Right lung (tissue), 10 donors: ENCODE results near the gene SLC25A21. TPM values are rescaled to one million over a fixed set of nuclear protein-coding genes. Genes with fewer than 3 reads are reported as not detected.
"Not testable (repeated sequence)": the region's sequence is repeated elsewhere in the genome, so short reads cannot be mapped to it uniquely, and the experiment has no call there.

ENCODE experiments used
- DNase-seq, 2 donors: peaks; one replicate each; pipeline ENCODE4 v3.0.0-alpha.2; 2013
- long read RNA-seq, 8 donors: transcript quantifications; one replicate each; lab custom pipeline, GENCODE V29; 2026
- polyA plus RNA-seq, 5 donors: library from polyadenylated mRNA; unstranded; fragments of 120-200 nt; gene quantifications; one replicate each; pipeline versions ENCODE4 v1.2.1 to v1.2.3, GENCODE V29; 2013; ENCODE audit warnings: inconsistent platforms in 1 of 5, low replicate concordance in 1 of 5; ENCODE audit not compliant: insufficient read length in 5 of 5, insufficient read depth in 1 of 5

SLC25A21 gene
- 1 to 10 TPM; 1.5 to 3.1 (median 2.7) TPM for polyA plus RNA-seq
- long read RNA-seq, donor 1, result 0 reads
- long read RNA-seq, donor 2, result 0 reads
- long read RNA-seq, donor 3, partial matches to known transcripts, result 5 of 5 reads
- long read RNA-seq, donor 3, other reads (novel, unspliced or antisense), result 0 of 5 reads
- long read RNA-seq, donor 4, result 0 reads
- long read RNA-seq, donor 5, result 0 reads
- long read RNA-seq, donor 6, result 0 reads
- long read RNA-seq, donor 7, partial matches to known transcripts, result 8 of 8 reads
- long read RNA-seq, donor 7, other reads (novel, unspliced or antisense), result 0 of 8 reads
- long read RNA-seq, donor 8, result 0 reads

DNA sequence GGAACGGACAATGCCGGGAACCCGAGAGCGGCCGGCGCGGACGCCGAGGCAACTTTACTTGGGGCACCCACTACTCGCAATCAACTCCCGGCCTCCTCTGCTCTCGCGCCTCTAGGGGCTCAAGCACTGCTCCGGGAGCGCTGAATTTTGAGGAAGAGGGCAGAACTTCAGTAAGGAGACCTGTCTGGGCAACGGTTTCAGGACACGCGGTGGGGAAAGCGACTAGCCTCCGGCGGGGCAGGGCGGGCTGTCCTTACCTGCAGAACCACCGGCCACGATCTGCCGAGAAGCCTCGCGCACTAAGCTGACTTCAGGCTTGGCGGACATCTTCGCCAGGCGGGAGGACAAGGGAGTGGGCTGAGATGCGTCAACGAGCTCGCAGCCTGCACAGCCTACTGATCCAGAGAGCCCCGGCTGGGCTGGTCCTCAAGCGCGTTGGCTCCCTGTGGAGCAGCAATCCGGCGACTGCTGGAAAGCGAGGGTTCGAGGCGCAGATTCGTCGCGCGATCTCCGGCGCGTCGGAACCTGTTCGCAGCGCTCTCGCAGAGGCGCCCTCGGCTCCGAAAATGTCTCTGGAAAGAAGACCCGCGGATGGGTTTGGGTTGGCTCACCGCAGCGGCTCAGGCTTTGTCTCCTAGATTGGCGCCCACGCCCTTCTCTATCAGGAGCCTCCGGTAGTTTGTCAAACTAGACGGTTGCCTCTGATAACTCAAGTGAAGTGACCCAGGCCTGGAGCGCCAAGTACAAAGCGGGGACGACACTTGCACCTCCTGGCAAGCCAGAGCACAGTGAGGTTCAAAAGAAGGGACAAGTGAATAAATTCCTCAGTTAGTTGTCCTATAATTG lies at the start of gene SLC25A21:
TSS of gene SLC25A21 (minus strand) at position 583 of the 846 bp plus-strand sequence.
- DNase-seq, result peak; percentile 83 to 84

DNA sequence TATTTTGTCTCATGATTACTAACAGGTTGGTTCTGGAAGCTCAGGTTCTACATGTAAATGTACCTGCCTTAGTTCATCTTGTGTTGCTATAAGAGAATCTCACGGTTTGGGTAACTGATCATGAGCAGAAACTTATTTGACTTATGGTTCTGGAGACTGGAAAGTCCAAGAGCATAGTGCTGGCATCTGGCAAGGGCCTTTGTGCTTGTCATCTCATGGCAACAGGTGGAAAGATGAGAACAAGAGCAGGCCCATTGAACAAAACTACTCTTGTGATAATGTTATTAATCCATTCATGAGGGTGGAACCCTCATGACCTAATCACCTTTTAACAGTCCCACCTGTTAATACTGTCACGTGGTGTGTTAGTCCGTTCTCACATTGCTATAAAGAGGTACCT lies 48.7 kb upstream of the SLC25A21 start:
- no peak for DNase-seq

DNA sequence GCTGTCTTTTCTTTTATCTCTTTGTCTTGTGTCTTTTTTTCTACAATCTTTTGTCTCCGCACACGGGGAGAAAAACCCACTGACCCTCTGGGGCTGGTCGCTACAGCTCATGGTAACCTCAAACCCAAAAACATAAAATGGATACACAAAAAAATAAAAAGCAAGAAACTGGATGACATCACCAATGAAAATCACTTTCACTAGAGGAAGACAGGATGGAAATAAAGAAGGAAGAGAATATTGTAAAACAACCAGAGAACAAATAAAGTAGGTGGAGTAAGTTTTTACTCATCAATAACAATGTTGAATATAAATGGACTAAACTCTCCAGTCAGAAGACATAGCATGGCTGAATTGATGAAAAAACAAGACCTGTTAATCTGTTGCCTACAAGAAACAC lies 42.9 kb upstream of the SLC25A21 start:
- no peak for DNase-seq

DNA sequence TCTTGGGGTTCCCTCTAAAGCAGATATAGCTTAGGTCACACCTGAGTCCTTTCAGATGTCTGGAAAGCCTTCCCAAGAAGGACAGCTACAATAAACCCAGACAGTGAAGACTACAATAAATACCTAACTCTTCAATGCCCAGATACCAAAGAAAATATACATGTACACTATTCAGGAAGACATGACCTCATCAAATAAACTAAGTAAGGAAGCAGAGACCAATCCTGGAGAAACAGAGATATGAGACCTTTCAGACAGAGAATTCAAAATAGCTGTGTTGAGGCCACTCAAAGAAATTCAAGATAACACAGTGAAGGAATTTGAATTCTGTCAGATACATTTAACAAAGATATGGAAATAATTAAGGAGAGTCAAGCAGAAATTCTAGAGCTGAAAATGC lies 40.6 kb upstream of the SLC25A21 start:
- DNase-seq, result no peak

DNA sequence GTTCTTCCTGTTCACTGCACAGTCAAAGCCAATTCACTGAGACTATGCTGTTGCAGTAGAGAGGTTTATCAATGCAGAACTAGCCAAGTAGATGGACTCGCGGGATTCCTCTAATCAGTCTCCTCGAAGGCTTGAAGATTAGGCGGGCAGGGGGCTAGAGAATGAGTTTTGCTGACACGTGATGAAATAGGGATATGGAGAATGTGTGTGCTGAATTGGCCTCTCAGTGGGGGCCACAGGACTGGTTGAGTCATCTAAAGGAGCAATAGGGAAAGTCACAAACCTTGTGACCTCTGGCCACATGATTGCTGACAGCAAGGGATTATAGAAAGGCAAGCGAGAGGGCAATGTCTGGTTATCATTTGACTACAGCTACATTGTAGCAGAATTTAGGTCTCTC lies 38.0 kb upstream of the SLC25A21 start:
- no peak for DNase-seq

DNA sequence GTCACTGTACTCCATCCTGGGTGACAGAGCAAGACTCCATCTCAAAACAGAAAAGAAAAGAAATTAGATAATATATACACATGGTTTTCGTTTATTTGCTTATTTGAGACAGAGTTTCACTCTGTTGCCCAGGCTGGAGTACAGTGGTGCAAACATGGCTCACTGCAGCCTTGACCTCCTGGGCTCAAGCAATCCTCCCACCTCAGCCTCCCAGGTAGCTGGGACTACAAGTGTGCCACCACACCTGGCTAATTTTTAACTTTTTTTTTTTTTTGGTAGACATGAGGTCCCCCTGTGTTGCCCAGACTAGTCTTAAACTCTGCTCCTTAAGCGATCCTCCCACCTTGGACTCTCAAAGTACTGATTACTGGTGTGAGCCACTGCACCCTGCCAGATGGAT lies 37.2 kb upstream of the SLC25A21 start:
- DNase-seq, result not testable (repeated sequence)

DNA sequence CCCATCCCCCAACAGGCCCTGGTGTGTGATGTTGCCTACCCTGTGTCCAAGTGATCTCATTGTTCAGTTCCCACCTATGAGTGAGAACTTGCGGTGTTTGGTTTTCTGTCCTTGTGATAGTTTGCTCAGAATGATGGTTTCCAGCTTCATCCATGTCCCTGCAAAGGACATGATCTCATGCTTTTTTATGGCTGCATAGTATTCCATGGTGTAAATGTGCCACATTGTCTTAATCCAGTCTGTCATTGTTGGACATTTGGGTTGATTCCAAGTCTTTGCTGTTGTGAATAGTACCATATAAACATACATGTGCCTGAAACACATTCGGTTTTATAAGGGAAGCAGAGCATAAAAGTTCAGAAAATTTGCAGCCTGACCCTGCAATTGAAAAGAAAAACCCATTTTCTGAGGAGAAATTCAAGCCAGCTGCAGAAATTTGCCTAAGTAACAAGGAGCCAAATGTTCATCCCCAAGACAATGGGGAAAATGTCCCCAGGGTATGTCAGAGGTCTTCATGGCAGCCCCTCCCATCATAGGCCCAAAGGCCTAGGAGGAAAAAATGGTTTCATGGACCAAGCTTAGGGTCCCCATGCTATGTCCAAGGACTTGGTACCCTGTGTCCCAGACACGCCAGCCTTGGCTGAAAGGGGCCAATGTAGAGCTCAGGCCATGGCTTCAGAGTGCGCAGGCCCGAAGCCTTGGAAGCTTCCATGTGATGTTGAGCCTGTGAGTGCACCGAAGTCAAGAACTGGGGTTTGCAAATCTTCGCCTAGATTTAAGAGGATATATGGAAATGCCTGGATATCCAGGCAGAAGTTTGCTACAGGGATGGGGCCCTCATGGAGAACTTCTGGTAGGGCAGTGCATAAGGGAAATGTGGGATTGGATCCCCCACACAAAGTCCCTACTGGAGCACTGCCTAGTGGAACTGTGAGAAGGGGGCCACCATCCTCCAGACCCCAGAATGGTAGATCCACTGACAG lies 33.5 kb upstream of the SLC25A21 start:
- not testable (repeated sequence) for DNase-seq

DNA sequence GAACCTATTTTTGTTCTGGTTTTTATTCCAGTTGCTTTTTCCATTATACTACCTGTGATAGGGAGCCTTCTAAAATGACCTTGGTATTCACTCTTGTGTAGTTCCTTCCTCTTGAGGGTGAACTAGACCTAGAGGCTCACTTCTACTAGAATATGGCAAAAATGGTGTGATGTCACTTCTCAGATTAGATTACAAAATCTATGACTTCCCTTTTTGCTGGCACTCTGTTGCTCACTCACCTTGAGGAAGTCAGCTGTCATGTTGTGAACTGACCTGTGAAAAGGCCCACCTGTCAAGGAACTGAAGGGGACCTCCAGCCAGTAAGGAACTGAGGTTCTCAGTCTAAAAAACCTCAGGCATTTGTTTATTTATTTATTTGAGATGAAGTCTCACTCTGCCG lies 31.0 kb upstream of the SLC25A21 start:
- DNase-seq, result no peak

DNA sequence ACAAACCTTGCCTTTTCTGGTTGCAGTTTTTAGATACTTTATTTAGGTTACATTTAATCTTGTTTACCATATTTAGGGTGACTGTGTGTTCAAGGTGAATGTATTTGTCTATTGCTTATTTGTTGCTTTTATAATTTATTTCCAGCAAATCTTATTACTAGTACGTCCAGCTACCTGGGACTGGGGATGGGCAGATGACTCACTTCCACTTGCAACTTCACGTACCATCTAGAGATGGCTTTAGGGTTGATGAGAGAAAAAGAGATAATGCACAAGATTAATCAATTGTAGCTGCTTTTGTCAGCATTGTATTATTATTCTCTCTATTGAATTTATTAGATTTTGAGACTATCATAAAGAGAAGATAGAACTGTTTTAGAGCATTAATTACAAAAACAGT lies 30.4 kb upstream of the SLC25A21 start:
- DNase-seq, result no peak

DNA sequence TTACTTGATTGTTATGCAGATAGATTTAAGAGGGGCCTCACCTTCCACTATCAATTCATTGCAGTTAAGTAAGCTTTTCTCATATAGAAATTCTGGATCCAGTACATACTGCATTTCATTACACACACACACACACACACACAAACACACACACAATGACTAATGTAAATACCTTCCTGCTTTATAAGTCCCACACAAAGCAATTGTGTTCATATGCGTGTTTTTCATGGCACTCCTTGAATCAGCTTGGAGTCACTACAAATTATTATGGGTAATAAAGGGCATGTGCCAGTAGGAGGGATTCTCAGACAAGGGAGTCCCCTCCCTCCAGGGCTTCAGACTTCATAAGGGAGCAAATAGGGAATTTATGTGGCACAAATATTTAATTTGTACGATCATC lies 29.9 kb upstream of the SLC25A21 start:
- DNase-seq, result no peak

DNA sequence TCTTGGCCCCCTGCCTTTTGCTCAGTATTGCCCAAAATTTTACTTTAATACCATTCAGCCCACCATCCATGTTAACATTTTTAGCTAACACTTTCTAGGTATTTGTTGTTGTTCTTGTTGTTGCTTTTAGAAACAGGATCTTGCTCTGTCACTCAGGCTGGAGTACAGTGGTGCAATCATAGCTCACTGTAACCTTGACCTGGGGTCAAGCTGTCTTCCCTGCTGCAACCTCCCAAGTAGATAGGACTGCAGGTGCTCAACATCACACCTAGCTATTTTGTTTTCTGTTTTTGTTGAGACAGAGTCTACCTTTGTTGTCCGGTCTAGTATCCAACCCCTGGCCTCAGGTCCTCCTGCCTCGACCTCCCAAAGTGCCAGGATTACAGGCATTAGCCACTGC lies 29.3 kb upstream of the SLC25A21 start:
- DNase-seq, result no peak

DNA sequence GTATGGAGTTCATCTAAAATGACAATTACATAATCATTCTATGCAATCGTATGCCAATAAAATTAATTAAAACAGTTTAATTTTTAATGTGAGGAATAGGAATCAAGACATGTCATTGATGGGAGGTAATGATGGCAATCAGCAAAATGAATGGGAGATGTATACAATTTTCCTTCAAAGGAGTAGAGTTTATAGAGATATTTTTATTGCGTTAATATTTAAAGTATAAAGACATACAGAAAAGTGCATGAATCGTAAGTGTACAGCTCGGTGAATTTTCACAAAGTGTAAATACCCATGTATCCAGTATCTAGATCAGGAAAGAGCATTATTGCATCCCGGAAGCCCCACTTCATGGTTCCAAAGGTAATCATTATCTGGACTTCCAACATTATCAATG lies 26.5 kb upstream of the SLC25A21 start:
- DNase-seq, result no peak

DNA sequence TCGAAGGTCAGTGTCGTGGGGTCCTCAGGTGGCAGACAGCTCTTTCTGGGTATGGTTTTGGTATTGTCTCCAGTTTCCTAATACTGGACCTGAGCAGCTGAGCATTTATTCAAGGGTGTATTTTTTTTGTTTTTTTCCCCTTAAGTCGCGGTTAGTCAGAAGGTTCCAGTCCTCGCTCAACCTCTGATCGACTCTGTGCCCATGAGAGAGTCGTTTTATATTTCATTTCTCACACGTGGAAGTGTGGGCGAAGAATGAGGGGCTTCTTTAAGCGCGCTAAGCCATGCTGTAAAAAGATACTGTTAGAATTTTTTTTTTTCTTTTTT lies 25.8 kb upstream of the SLC25A21 start:
- no peak for DNase-seq

DNA sequence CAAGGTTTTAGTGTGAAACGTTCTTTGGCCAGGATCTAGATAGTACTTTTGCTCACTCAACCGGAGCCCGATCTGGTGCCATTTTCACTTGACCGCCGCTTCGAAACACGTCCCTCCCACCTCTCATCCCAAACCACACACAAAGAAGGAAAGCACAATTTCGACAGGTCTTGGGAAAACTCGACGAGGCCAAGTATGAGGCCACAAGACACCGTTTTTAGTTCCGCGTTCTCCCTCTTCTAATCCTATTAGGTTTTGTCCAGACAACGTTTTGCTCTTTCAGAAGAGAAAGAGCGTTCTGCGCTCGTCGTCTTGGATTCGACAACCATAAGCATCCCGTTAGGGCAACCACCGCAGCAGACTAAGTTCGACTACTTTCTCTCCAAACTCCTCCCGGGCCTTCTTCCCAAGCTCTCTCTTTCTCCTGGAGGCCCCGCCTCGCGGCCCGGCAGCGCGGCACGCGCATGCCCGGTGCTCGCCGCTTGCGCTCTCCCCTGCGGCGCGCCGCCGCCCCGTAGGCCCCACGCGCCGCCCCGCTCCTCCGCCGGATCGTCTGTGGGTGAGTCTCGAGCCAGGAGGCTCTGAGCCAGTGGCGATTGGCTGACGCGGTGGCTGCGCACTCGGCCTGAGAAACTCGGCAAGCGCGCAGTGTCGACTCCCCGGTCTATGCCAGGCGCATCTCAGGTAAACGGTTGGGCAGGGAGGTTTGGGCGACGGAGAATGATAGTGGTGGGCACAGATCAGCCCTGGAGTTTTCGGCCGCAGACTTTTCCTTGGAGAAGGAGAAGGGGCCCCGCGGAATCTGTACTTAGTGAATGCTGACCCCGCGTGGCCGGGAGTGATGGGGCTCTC lies 25.2 kb upstream of the SLC25A21 start, which contains the start of gene MIPOL1:
TSS of gene MIPOL1 (plus strand) at position 517 of the 852 bp plus-strand sequence. CDS start 49,952 bp downstream, outside the sequence.
- DNase-seq, result peak; percentile 88 to 89

DNA sequence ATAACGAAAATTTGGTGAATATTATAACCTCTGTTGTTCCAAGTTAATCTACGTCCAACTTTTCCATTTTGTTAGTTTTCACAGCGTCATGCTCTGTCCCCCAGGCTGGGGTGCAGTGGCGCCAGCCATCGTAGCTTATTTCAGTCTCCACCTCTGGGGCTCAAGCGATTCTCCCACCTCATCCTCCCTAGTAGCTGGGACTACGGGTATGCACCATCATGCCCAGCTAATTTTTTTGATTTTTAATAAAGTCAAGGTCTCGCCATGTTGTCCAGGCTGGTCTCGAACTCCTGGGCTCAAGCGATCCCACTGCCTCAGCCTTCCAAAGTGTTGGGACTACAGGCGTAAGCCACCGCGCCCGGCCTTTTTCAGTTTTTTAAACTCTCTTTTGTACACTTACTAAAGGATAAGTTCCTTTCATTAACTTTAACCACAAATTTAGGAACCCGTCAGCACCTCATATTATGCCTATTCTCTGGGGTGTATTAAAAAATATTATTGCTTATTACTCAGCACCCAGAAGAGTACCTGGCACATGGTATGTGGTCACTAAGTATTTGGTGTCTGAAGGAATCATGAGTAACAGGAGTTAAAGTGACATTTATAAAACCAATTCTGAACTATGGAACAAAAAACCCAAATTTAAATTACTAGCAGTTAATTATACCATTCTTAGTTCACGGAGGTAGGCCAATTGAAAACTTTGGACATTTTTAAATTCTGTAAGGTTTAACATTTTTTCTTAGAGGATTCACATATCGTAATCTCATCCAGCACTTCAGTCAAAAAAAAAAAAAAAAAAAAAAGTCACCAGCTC lies 24.4 kb upstream of the SLC25A21 start:
- no peak for DNase-seq

DNA sequence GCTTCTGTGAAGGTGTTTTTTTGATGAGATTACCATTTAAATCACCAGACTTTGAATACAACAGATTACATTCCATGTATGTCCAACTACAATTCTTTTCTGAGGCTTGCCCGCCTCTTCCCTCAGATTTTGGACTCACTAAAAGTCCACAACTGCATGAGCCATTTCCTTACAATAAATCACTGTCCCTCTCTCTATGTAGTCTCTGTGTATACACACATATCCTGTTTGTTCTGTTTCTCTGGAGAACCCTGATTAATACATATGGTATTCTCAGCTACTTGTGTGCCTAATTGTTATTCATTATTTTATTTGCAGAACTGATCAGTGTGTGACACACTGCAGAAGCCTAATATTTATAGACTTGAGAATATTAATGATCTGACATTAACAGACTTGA lies 22.9 kb upstream of the SLC25A21 start:
- no peak for DNase-seq

DNA sequence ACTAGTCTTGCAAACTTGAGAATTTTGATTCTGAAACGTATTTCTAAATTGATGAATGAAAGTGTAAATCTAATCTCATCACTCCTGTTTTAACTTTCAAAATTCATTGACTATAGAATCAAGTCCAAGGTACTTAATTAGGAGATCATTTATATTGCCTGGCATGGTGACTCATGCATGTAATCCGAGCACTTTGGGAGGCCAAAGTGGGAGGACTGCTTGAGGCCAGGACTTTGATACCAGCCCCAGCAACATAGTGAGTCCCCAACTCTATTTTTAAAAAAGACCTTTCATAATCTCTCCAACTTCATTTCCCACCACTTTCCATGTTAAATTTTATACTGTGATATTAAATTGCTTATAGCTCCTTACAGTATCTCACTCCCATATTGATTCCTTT lies 22.3 kb upstream of the SLC25A21 start:
- no peak for DNase-seq

DNA sequence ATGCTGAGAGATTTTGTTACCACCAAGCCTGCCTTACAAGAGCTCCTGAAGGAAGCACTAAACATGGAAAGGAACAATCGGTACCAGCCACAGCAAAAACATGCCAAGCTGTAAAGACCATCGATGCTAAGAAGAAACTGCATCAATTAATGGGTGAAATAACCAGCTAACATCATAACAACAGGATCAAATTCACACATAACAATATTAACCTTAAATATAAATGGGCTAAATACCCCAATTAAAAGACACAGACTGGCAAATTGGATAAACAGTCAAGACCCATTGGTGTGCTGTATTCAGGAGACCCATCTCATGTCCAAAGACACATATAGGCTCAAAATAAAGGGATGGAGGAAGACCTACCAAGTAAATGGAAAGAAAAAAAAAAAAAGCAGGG lies 17.3 kb upstream of the SLC25A21 start:
- not testable (repeated sequence) for DNase-seq

DNA sequence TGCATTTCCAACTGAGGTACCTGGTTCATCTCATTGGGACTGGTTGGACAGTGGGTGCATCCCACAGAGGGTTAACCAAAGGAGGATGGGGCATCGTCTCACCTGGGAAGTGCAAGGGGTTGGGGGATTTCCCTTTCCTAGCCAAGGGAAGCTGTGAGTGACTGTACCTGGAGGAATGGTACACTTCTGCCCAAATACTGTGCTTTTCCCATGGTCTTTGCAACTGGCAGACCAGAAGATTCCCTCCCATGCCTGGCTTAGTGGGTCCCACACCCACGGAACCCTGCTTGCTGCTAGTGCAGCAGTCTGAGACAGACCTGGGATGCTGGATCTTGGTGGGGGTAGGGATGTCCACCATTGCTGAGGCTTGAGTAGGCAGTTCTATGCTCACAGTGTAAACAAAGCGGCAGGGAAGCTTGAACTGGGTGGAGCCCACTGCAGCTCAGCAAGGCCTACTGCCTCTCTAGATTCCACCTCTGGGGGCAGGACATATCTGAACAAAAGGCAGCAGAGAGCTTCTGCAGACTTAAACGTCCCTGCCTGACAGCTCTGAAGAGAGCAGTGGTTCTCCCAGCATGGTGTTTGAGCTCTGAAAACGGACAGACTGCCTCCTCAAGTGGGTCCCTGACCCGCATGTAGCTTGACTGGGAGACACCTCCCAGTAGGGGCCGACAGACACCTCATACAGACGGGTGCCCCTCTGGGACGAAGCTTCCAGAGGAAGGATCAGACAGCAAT lies 15.6 kb upstream of the SLC25A21 start:
- not testable (repeated sequence) for DNase-seq
